Stimulated activated CD4-positive, alpha-beta T cell treated with anti-CD3 and anti-CD28 coated beads, TNF-alpha, amount 100 ng/mL, for 24 hours (primary cell): Measurements from ENCODE around the gene AIRE.
"Not testable (repeated sequence)": the region's sequence is repeated elsewhere in the genome, so short reads cannot be mapped to it uniquely, and the experiment has no call there.

Experiments used
- DNase-seq, 3 experiments: peaks; one replicate each; pipeline ENCODE4 v3.0.0-alpha.2; 2020; ENCODE audit warnings: low read depth in 3 of 3

Gene AIRE

DNA sequence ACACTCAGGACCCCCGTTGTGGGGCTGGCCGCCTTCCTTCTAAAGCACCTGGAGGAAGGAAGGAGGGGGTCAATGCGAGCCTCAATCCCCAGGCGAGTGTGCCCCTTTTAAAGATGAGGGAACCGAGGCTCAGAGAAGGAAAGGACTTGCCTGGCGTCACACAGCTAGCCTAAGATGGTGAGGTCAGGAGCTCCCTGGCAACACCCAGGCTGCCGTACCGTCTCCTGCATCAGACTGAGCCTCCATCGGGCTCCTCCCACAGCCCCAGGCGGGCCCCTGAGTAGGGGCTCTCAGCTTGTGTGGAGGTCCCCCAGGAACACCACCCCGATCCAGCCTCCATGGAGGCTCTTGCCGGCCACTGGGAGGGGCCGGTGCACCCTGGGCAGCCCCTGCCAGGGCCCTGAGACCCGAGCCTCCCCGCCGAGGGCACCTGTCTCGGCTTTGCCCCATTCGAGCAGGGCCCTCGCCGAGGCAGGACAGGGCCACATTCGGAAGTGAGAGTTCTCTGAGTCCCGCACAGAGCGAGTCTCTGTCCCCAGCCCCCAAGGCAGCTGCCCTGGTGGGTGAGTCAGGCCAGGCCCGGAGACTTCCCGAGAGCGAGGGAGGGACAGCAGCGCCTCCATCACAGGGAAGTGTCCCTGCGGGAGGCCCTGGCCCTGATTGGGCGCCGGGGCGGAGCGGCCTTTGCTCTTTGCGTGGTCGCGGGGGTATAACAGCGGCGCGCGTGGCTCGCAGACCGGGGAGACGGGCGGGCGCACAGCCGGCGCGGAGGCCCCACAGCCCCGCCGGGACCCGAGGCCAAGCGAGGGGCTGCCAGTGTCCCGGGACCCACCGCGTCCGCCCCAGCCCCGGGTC lies at the start of gene AIRE:
AIRE (plus strand) TSS at position 739 of the 855 bp plus-strand sequence. CDS start 131 bp downstream, outside the sequence.
- no peak for DNase-seq

DNA sequence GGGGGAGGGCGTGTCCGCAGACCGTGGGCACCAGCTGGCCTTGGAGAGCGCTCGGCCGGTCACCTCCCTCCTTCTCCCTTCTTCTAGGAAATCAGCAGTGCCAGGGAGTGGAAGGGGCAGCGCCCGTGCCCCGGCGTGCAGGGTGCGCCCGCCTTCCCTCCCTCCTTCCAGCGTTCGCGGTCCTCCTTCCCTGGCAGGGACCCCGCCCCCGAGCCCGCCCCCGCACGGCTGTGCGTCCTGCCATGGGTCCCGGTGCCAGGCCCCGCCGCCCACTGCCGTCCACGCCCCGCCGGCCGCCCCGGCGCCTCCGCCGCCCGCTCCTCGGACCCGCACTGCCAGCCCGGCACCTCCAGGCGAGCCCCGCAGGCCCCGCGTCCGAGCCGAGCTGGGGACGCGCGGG lies 45.3 kb upstream of the AIRE start:
- DNase-seq = not testable (repeated sequence)

DNA sequence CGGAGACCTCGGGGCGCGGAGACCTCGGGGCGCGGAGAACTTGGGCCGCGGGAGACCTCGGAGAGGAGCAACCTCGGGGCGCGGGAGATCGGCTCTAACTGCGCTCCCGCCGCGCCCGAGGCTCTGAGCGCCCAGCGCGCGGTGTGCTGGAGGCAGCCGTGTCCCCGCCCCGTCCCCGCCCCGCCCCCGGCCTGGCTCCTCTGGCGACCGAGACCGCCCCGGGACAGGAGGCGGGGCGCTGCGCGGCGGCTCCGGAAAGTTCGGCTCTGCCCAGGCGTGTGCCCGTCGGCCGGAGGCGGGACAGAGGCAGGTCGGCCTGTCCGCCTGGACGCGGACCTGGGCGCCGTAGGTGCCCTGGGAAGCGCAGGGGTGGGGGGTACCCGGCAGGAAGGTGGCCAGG lies 44.8 kb upstream of the AIRE start, which contains the start of gene ICOSLG:
ICOSLG (minus strand) TSS at position 102 of the 400 bp plus-strand sequence. CDS start 126 bp downstream, outside the sequence.
- not testable (repeated sequence) for DNase-seq

DNA sequence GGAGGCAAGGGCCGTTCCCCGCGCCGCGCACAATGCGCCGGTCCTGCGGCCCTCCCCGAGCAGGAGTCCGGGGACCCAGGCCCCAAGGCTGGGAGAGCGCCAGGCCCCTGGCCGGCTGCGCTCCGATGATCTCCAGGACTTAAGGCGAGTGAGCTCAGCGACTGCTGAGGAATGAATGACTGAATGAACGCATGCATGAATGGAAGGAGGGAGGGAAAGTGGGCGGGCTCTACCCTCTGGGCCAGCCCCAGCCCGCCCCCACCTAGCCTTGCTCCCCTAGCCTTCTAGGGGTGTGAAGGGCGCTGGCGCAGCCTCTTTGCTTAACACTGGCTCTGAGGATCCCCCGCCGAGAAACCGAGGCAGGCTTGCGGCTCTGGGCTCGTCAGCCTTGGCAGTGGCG lies 44.4 kb upstream of the AIRE start:
- DNase-seq = not testable (repeated sequence)

DNA sequence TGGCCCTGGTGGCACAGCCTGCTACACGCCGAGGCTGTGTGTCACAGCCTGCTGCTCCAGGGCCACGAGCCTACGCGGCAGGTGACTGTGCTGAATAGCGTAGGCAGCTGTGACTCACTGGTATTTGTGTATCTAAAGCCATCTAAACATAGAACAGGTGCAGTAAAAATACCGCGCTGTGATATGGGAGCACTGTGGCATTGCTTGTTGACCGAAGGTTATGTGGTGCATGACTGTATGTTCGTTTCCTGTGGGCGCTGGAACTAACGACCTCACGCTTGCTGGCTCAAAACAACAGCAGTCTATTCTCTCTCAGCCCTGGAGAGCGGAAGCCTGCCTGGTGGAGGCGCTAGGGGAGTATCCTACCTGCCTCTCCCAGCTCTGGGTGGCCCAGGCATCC lies 41.7 kb upstream of the AIRE start:
- DNase-seq = not testable (repeated sequence)

DNA sequence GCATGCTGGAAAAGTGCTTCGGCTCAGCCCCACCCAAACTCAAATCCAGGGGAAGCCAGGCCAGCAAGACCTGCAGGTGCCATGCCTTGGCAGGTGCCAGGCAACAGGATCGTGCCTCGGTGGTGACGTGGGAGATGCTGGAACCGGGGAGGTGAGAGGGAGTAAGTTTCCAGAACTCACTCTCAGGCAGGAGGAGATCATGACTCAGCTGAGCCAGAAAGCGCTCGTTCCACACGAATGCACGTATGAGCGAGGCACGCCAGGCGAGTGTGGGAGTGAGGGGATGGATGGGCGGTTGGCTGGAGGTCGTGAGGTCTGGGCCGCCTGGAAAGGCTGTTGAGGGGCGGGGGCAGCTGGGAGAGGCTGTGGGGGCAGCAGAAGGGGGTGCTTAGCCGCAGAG lies 37.8 kb upstream of the AIRE start:
- DNase-seq = not testable (repeated sequence)

DNA sequence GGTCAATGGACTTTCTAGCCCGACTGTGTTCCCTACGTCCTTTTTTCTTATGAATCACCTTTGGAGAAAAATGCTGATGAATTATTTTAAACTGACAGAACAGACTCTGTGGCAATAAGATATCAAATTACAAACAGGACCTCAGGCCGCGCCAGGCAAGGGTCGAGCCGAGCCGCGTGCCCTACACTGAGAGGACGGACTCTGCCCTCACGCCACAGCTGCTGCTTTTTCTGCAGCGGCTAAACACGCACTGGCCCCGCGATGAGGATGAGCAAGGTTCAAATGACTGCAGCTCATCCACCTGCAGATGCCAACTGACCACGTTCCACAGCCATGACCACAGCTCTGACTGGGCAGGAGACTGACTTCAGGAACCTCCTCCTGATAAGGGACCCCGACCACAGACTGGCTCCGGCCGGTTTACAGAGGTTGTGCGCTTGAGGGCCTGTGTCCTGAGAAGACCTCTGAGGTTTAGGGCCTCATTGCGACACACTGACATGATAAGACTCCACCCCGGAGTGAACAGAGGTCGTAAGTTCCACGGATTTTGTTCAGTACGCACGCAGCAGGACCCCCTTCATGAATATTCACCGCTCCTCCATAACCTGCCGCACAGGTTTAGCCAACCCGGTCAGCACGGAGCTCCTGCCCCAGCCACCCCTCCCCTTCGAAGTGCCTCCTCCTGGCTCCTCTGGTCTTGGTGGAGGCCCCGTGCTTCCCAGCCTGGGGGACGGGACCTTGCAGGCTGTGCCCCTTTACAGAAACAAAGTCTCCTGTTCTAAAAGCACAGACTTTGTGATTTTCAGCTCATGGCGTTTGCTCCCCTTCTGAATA lies 36.3 kb upstream of the AIRE start:
- DNase-seq = not testable (repeated sequence)

GRCh38 chr21:44253832-44254710 lies 31.6 kb upstream of the AIRE start:
- no peak for DNase-seq

- no peak for DNase-seq
These were observed 30.1 kb upstream of the AIRE start for GRCh38 chr21:44255511-44255981.

- DNase-seq = no peak
These were observed 27.5 kb upstream of the AIRE start for GRCh38 chr21:44258056-44258725.

DNA sequence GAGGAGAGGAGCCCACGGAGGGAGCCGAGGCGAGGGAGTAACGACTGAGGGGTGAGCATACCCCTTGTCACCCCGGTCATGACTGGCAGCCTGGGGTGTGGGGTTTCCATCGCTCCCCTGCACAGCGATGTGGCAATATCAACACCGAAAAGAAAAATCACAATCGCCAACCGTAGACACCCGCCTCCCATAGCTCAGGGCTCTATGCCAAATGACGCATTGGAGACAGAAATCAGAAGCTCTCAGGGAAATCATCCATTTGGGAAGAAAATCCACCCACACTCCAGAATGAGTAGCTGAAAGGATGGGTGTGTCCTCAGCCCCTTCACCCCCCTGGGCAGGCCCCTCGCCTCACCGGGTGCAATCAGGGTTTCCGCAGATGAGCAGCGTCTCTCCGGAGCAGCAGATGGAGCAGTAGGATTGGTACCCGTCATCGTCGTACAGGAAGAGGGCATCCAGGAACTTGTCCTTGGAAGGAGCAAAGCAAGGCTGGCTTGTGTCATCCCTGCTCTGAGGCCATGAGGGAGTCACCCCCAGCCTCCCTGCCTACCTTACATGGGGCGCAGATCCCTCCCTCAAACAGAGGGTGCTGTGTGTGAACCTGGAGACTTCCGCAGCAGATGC lies 26.5 kb upstream of the AIRE start:
- DNase-seq = no peak

DNA sequence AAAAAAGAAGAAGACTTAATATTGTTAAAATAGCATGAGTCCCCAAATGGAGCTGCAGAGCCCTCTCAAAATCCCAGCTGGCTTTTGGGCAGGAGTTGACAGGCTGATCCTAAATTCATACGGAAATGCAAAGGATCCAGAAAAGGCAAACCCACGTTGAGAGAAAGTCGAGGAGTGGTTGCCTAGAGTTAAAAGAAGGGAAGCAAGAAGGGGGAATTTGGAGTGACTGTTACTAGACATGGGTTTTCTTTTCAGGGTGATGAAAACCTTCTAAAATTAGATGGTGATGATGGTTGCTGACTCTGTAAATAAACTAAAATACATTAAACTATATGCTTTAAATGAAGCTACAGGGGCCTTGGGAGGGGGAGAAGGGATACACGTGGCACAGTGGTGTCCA lies 25.6 kb upstream of the AIRE start:
- no peak for DNase-seq

DNA sequence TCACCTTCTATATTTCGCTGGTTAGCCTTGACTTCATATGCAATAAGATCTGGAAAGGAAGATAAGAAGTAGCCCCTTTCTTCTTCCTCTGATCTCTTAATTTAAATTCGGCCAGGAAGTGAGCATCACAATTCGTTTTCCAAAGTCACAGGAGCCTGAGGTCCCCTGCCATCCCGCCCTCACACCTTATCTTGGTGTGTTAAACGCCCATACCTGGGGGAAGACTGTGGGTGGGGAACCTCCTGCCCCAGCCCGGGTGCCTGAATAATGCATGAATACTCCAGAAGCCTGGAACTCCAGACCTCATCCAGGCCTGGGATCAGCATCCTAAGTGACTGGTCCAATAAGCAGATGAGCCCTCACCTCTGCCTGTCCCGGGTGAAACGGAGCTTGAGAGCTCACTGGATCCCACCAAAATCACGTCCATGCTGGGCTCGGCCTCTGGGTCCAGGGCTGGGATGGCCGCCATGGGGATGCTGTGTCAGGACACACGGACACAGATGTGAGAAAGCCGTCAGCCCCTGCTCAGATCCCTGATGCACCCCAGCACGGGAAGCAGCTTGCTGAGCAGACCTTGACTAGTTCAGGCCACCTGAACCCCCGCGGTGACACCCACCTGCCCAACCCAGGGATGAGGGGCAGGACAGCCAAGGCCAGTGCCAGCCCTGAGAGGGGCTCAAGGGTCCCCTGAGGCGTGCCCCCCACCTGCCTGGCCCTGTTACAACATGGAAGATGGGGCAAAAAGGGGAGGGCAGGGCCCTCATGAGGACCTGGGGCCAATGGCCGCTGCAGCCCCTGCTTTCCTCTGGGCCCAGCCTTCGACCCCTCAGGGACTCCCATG lies 24.7 kb upstream of the AIRE start:
- DNase-seq = no peak

- no peak for DNase-seq
These were observed 23.9 kb upstream of the AIRE start, which contains the start of gene DNMT3L for GRCh38 chr21:44261675-44262295. DNMT3L (minus strand) TSS chr21:44261897; CDS start chr21:44261259, 638 bp downstream.

DNA sequence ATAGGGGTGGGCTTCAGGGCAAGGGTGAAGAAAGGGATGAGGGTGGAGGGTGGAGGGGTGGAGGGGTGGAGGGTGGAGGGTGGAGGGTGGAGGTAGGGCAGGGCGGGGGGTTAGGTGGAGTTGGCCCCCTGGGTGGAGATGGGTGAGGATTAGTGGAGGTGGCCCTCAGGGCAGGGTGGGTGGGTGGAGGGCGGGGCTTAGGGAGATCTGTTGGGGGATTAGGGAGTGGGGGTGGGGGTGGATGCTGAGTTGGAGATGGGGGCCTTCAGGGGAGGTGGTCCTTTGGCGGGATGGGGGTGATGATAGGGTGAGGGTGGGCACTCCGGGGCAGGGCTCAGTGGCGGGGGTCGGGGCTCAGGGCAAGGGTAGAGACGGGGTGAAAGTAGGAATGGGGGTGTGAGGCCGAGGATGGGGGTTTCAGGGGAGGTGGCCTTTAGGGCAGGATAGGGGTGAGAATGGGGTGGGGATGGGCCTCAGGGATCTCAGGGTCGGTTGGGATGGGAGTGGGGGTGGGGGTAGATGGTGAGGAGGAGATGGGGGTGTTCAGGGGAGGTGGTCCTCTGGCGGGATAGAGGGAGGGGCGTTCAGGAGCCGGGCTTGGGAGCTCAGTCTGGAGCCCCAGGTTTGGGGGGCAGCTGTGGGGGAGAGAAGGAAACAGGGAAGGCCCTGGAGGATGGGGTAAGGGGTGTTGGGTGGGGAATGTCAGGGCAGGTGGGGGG lies 23.2 kb upstream of the AIRE start:
- DNase-seq = no peak

GRCh38 chr21:44263221-44263760 lies 22.4 kb upstream of the AIRE start:
- no peak for DNase-seq

DNA sequence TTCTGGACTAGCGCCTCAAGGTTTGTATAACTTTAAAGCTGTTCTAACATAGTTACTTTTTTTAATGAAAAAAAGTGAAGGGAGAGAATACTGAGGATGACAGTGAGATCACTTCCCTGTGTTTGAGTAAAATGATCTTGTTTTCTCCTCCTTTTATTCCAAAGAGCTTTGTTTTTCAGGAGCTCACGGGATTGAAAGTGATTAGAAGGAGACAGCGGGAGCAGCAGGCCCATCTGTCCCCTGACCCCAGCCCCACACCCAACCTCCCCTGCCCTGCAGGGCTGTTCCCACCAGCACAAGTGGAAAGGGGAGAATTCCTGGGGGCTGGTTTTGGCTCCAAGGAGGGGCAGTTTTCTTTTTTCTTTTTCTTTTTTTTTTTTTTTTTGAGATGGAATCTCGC lies 21.9 kb upstream of the AIRE start:
- no peak for DNase-seq

GRCh38 chr21:44265734-44266270 lies 19.9 kb upstream of the AIRE start:
- DNase-seq = no peak
